Cerebellar nuclear complex (tissue), 1 donor: ENCODE results near the gene MYO18B.

Experiments
- DNase-seq, 2 experiments: peaks; one replicate each; lab custom pipeline; 2025; lab: John Stamatoyannopoulos, UW

MYO18B gene

DNA sequence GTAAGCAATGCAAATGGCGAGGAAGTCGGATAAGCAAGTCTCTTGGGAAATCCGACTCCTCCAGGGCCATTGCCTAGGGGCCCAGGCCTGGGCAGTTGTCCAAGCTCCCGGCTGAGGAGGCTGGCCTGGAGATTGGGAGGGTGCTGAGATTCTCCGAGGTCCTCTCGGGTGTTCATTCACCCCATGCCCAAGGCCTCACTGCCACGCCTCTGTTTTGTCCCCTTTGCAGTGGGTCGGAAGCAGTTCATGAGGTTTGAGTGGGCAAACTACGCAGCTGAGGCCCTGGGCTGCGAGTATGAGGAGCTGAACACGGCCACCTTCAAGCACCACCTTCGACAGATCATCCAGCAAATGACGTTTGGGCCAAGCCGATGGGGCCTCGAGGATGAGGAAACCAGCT, 81.3 kb downstream of the MYO18B start:
- no peak for DNase-seq

- DNase-seq = no peak
Observed at GRCh38 chr22:25824828-25825423, 82.9 kb downstream of the MYO18B start.

DNA sequence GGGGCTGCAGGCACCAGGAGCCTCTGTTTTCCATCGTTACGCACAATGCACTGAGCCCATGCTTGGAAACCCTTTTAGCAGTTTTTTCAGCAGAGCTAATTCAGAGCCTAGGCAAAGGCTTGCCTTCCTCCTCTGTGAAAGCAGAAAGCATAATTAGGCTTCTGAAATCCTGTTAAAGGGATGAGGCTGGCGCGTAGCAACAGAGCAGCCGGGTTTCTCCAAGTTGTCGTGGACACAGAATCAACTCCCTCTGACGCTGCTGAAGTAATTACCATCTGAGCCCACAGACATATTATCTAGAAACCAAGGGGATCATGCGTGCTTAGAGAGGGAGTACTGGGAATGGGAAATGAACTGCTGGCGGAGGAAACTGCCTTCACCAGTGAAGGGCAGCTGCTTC, 85.4 kb downstream of the MYO18B start:
- no peak for DNase-seq

DNA sequence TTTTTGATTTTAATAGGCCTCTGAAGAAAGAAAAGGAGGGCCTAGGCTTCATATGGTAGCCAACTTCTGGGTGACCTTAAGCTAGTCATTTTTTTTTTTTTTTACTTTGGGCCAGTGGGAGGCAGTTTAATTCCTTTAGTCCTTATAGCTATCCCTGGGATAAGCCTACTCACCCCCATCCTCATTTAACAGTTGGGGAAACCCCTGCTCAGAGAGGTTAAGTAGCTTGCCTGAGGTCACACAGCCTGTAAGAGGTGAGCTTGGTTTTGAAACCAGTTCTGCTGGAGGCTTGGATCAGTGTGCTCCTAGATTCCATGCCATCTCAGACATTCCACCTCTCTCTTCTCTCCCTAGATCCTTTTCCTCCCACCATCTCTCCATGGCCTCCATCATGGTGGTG, 86.4 kb downstream of the MYO18B start:
- no peak for DNase-seq

DNA sequence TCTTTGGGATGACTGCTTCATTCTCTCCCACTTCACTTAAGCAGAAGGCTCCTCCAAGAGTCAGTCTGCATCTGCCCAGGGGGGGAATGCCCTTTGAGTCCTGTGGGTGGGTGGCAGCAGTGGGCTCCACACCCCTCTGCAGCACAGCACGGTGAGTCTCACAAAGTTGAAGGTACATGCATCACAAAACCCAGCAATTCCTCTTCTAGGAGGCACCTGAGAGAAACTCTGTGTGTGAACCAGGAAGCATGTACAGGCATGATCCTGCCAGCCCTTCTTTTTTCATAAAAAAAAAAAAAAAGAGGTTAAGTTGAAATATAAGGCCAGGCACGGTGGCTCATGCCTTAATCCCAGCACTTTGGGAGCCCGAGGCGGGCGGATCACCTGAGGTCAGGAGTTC, 87.2 kb downstream of the MYO18B start:
- no peak for DNase-seq

- DNase-seq = no peak
Observed at GRCh38 chr22:25829808-25830777, 88.1 kb downstream of the MYO18B start.

- DNase-seq = no peak
Observed at GRCh38 chr22:25833091-25833490, 91.1 kb downstream of the MYO18B start.

DNA sequence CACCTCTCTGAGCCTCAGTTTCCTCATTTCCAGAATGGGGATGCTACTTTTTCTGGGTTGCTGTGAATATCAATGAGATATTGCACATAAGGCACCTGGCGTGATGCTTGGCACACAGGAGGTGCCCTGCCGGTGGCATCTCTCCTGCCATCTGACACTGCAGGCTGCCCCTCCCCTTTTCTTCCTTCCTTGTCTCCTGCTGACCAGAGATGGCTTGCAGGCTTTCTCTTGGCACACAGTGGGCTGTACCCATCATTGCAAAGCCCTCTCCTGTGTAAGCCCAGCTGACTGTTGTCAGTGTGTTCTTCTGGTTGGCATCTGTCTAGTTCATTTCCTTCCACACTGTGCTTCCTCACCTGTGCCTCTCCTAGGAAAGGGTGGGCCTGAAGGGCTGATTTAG, 91.7 kb downstream of the MYO18B start:
- DNase-seq = peak; percentile 48 to 78

DNA sequence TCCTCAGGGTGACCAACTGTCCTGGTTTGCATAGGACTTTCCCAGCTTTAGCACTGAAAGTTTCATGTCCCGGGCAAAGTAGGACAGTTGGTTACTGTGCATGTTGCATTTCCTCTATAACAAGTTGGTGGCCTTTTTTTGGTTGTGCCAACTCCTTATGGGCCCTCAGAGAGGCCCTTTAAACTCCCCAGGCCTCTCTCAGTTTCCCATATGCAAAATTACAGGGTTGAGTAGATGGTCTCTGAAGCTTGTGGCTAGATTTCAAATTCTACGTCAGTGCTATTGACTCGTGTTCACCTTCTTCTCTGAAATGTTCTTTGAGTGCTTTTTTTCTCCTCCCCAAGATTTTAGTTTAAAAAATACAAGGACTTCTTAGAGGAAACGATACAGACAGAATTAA, 92.5 kb downstream of the MYO18B start:
- no peak for DNase-seq

GRCh38 chr22:25835348-25835747, 93.4 kb downstream of the MYO18B start:
- no peak for DNase-seq

GRCh38 chr22:25837288-25837900, 95.4 kb downstream of the MYO18B start:
- DNase-seq = peak in 1 of 2 experiments; percentile 7

DNA sequence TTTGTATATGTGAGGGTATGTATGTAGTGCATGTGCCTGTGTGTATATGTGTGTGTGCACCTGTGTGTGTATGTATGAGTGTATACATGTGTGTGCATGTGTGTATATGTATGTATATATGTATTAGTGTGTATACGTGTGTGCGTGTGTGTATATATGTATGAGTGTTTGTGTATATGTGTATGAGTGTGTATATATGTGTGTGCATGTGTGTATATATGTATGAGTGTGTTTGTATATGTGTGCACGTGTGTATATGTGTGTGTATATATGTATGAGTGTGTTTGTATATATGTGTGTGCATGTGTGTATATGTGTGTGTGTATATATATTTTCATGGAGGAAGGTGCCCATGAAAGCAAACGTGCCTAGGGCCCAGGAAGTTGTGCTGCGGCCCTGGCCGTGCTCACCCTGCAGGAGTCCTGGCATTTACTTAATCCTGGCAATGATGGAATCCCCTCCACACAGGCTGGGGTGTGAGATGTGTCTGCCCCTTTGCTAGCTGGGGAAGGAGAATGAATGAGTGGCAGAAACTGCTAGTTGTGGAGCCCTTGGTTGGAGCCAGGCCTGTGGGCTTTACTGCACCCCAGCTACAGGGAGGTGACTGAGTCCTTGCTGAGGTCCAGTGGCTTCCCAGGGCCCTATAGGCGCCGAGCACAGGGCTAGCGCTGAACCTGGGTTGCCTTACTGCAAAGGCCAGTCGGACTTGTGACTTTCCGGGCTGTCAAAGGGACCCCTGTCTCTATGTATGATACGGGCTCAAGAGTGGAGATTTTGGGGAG, 97.2 kb downstream of the MYO18B start:
- DNase-seq = no peak

GRCh38 chr22:25839755-25840154, 97.8 kb downstream of the MYO18B start:
- no peak for DNase-seq

GRCh38 chr22:25840167-25840566, 98.2 kb downstream of the MYO18B start:
- DNase-seq = no peak

DNA sequence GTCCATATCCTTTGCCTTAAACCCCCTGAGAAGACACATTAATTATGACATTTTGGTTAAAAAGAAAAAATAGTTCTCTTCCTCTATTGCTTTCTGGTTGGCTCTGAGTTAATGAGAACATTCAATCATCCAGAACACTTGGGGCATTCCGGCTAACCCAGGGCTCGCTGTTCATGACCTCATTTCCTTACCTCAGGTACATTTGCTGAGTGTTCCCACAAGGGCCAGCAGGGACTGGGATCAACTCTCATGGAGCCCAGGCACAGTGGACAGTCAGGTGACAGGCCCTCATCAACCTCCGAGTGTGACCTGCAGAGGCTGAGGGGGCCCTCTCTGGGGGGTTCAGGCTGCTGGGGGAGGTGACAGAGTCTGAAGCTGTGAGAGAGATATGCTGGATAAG, 98.9 kb downstream of the MYO18B start:
- no peak for DNase-seq

DNA sequence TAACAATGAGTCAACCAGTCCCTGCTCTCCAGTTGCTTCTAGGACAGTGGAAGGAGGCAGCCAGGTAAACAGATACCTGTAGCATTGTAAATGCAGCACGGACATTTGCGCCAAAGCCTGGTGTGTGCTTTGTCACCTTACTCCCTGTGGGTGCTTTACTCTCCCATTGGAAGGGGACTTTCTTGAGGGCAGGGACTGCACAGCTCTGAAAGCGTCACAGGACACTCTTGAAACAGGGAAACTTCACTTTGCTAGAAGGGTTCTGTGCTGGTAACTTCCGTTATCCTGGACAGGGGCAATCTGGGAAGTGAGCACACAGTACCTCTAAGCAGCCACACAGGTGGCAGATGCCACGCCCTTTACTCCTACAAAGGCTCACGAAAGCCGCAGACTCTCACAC, 99.8 kb downstream of the MYO18B start:
- no peak for DNase-seq

DNA sequence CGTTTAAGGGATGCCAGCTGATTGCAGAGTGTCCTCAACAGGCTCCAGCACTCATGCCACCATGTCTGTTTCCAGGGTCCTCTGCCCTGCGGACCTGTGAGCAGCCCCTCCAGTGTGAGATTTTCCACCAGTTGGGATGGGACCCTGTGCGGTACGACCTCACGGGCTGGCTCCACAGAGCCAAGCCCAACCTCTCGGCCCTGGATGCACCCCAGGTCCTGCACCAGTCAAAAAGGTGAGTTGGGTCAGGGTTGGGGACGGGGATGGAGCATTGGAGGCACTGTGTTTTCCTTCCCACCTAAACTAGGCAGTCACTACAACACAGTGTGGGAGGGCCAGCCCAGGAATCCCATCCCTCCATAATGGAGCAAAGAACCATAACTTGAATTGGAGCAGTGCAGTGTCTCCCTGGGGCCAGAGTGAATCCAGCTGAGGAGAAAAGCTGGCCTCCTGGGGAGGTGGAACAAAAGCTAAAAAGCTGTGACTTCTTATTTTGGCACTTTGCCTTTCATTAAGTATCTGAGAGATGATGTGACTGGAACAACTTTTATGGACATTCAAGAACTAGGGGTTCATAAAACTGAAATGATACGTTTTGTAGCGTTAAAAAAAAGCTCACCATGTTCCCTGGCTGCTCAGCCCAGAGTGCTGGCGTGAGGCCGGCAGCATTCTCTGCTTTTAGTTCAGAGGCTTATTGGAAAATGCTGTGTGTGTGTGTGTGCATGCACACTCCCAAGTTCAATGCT, 101.8 kb downstream of the MYO18B start:
- DNase-seq = no peak

DNA sequence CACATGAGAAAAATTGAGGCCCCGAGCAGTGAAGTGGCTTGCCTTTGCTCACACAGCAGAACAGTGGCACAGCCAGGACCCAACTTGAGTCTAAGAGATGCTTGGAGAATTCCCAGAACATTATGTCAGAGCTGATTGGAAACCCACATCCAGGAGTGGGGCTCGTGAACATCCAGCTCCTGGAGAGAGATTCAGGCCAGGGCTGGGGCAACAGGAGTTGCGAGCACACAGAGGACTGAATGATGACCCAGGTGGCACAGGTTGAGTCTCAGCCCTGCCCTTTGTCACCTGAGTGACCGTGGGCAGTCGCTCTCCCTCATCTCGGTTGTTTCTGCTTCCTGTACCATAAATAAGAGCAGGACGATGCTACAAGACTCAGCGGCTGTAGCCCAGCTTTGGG, 102.6 kb downstream of the MYO18B start:
- DNase-seq = no peak

GRCh38 chr22:25845985-25846745, 104.2 kb downstream of the MYO18B start:
- peak in 1 of 2 experiments; percentile 2 for DNase-seq

GRCh38 chr22:25847451-25847850, 105.5 kb downstream of the MYO18B start:
- no peak for DNase-seq

DNA sequence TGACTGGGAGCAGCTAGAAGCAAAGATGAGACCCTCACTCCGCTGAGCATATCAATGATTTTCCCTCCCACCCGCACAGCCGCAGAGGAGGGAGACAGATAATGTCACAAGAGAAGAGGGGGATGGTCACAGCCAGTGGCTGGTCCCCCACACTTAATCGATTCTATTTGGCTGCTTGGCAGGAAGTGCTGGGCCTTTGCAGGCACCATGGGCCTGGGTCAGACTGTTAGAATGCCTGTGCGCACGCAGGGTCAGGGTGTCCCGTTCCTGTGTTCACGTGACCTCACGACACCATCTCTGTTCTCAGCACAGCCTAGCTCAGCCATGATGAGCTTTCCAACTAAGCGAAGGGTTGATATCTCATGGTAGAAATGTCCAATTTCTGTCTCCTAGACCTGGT, 107.0 kb downstream of the MYO18B start:
- no peak for DNase-seq
